Measurements from ENCODE around the gene YIPF3. TPM values are rescaled to one million over a fixed set of nuclear protein-coding genes. Genes with fewer than 3 reads are reported as not detected.
"Not testable (repeated sequence)": the region's sequence is repeated elsewhere in the genome, so short reads cannot be mapped to it uniquely, and the experiment has no call there.

The YIPF3 gene
- polyA plus RNA-seq, 4 donors, result 49.0 to 121 (median 71.8) TPM

GRCh38 chr6:43539409-43539808 is 22.7 kb upstream of the YIPF3 start:
- FAIRE-seq, result not testable (repeated sequence)

GRCh38 chr6:43538986-43539385 is 22.3 kb upstream of the YIPF3 start:
- DNase-seq; H3K27ac ChIP-seq (ENCODE audit: low read depth in 1 of 3, low read length in 2 of 3); FAIRE-seq; H3K9me3 ChIP-seq (ENCODE audit: control insufficient read depth in 2 of 2, insufficient read depth in 1 of 2, low read depth in 1 of 2, low read length in 1 of 2); H3K27me3 ChIP-seq (ENCODE audit: control insufficient read depth in 3 of 3, insufficient read depth in 3 of 3, low read length in 3 of 3); H3K4me3 ChIP-seq (ENCODE audit: low read depth in 1 of 3, low read length in 3 of 3); H3K4me1 ChIP-seq (ENCODE audit: control insufficient read depth in 3 of 3, insufficient read depth in 2 of 3, low read depth in 1 of 3, low read length in 2 of 3): not testable (repeated sequence)
- H3K36me3 ChIP-seq (ENCODE audit: control insufficient read depth in 3 of 3, insufficient read depth in 2 of 3, low read depth in 1 of 3, low read length in 3 of 3), result peaks cover 2 to 53% (median 8%) of the 10 kb centered on the region in 3 donors
- 97% methylated on average over 12 to 15 of the region's 17 CpGs for WGBS, 3 donors

More at GRCh38 chr6:43539409-43539808, 22.7 kb upstream of the YIPF3 start:
- peaks cover 2 to 54% (median 10%) of the 10 kb centered on the region in 3 donors for H3K36me3 ChIP-seq (ENCODE audit: control insufficient read depth in 3 of 3, insufficient read depth in 2 of 3, low read depth in 1 of 3, low read length in 3 of 3)
- not testable (repeated sequence) for H3K27me3 ChIP-seq (ENCODE audit: control insufficient read depth in 3 of 3, insufficient read depth in 3 of 3, low read length in 3 of 3); H3K4me1 ChIP-seq (ENCODE audit: control insufficient read depth in 3 of 3, insufficient read depth in 2 of 3, low read depth in 1 of 3, low read length in 2 of 3); DNase-seq; H3K4me3 ChIP-seq (ENCODE audit: low read depth in 1 of 3, low read length in 3 of 3); H3K9me3 ChIP-seq (ENCODE audit: control insufficient read depth in 2 of 2, insufficient read depth in 1 of 2, low read depth in 1 of 2, low read length in 1 of 2); H3K27ac ChIP-seq (ENCODE audit: low read depth in 1 of 3, low read length in 2 of 3)
- 97 to 98% (median 98%) methylated on average over 20 of the region's 20 CpGs for WGBS, 3 donors

GRCh38 chr6:43532201-43532600 is 15.5 kb upstream of the YIPF3 start:
- Histone ChIP-seq H3K27ac (ENCODE audit: low read depth in 1 of 3, low read length in 2 of 3) (no peak overlapping the region), H3K4me1 (ENCODE audit: control insufficient read depth in 3 of 3, insufficient read depth in 2 of 3, low read depth in 1 of 3, low read length in 2 of 3) (no peaks in the 10 kb centered on the region), H3K4me3 (ENCODE audit: low read depth in 1 of 3, low read length in 3 of 3) (no peak overlapping the region), H3K36me3 (ENCODE audit: control insufficient read depth in 3 of 3, insufficient read depth in 2 of 3, low read depth in 1 of 3, low read length in 3 of 3) (peaks cover 2 to 59% (median 8%) of the 10 kb centered on the region in 3 donors), H3K27me3 (ENCODE audit: control insufficient read depth in 3 of 3, insufficient read depth in 3 of 3, low read length in 3 of 3) (no peaks in the 10 kb centered on the region), H3K9me3 (ENCODE audit: control insufficient read depth in 2 of 2, insufficient read depth in 1 of 2, low read depth in 1 of 2, low read length in 1 of 2) (no peaks in the 10 kb centered on the region)
- DNase-seq (no peak), FAIRE-seq (no peak)
- 91 to 100% (median 93%) methylated on average over 1 of the region's 1 CpG for WGBS, 3 donors

GRCh38 chr6:43524483-43524961 is 7.8 kb upstream of the YIPF3 start:
- Histone ChIP-seq H3K27ac (ENCODE audit: low read depth in 1 of 3, low read length in 2 of 3) (no peak overlapping the region), H3K4me3 (ENCODE audit: low read depth in 1 of 3, low read length in 3 of 3) (no peak overlapping the region), H3K36me3 (ENCODE audit: control insufficient read depth in 3 of 3, insufficient read depth in 2 of 3, low read depth in 1 of 3, low read length in 3 of 3) (peaks cover 28 to 85% (median 28%) of the 10 kb centered on the region in 3 donors), H3K4me1 (ENCODE audit: control insufficient read depth in 3 of 3, insufficient read depth in 2 of 3, low read depth in 1 of 3, low read length in 2 of 3) (no peaks in the 10 kb centered on the region), H3K9me3 (ENCODE audit: control insufficient read depth in 2 of 2, insufficient read depth in 1 of 2, low read depth in 1 of 2, low read length in 1 of 2) (no peaks in the 10 kb centered on the region), H3K27me3 (ENCODE audit: control insufficient read depth in 3 of 3, insufficient read depth in 3 of 3, low read length in 3 of 3) (no peaks in the 10 kb centered on the region)
- 24 to 74% (median 51%) methylated on average over 10 of the region's 10 CpGs for WGBS, 3 donors
- FAIRE-seq, result no peak
- no peak for DNase-seq

GRCh38 chr6:43523284-43523683 is 6.6 kb upstream of the YIPF3 start:
- WGBS, 3 donors, result 95 to 97% (median 96%) methylated on average over 3 of the region's 3 CpGs
- H3K36me3 ChIP-seq (ENCODE audit: control insufficient read depth in 3 of 3, insufficient read depth in 2 of 3, low read depth in 1 of 3, low read length in 3 of 3), result peaks cover 24 to 77% (median 30%) of the 10 kb centered on the region in 3 donors
- no peak overlapping the region for H3K4me3 ChIP-seq (ENCODE audit: low read depth in 1 of 3, low read length in 3 of 3)
- H3K27me3 ChIP-seq (ENCODE audit: control insufficient read depth in 3 of 3, insufficient read depth in 3 of 3, low read length in 3 of 3), result no peaks in the 10 kb centered on the region
- no peaks in the 10 kb centered on the region for H3K9me3 ChIP-seq (ENCODE audit: control insufficient read depth in 2 of 2, insufficient read depth in 1 of 2, low read depth in 1 of 2, low read length in 1 of 2)
- FAIRE-seq (no peak), DNase-seq (no peak)
- no peak overlapping the region for H3K27ac ChIP-seq (ENCODE audit: low read depth in 1 of 3, low read length in 2 of 3)
- H3K4me1 ChIP-seq (ENCODE audit: control insufficient read depth in 3 of 3, insufficient read depth in 2 of 3, low read depth in 1 of 3, low read length in 2 of 3), result peaks cover 0 to under 1% (median 0%) of the 10 kb centered on the region in 3 donors

- 88 to 95% (median 90%) methylated on average over 8 of the region's 8 CpGs for WGBS, 3 donors
These were observed 6.0 kb upstream of the YIPF3 start for GRCh38 chr6:43522547-43523261.

GRCh38 chr6:43521836-43522235 is 5.1 kb upstream of the YIPF3 start:
- FAIRE-seq (no peak), DNase-seq (no peak)
- Histone ChIP-seq H3K36me3 (ENCODE audit: control insufficient read depth in 3 of 3, insufficient read depth in 2 of 3, low read depth in 1 of 3, low read length in 3 of 3) (peaks cover 20 to 66% (median 30%) of the 10 kb centered on the region in 3 donors), H3K27ac (ENCODE audit: low read depth in 1 of 3, low read length in 2 of 3) (no peak overlapping the region), H3K4me1 (ENCODE audit: control insufficient read depth in 3 of 3, insufficient read depth in 2 of 3, low read depth in 1 of 3, low read length in 2 of 3) (peaks cover 0 to 7% (median 3%) of the 10 kb centered on the region in 3 donors), H3K27me3 (ENCODE audit: control insufficient read depth in 3 of 3, insufficient read depth in 3 of 3, low read length in 3 of 3) (no peaks in the 10 kb centered on the region), H3K9me3 (ENCODE audit: control insufficient read depth in 2 of 2, insufficient read depth in 1 of 2, low read depth in 1 of 2, low read length in 1 of 2) (no peaks in the 10 kb centered on the region), H3K4me3 (ENCODE audit: low read depth in 1 of 3, low read length in 3 of 3) (no peak overlapping the region)
- 90 to 92% (median 92%) methylated on average over 2 of the region's 2 CpGs for WGBS, 3 donors

More at GRCh38 chr6:43522547-43523261, 6.0 kb upstream of the YIPF3 start:
- Histone ChIP-seq H3K4me1 (ENCODE audit: control insufficient read depth in 3 of 3, insufficient read depth in 2 of 3, low read depth in 1 of 3, low read length in 2 of 3) (peaks cover 0 to 6% (median 3%) of the 10 kb centered on the region in 3 donors), H3K27ac (ENCODE audit: low read depth in 1 of 3, low read length in 2 of 3) (no peak overlapping the region), H3K4me3 (ENCODE audit: low read depth in 1 of 3, low read length in 3 of 3) (no peak overlapping the region), H3K9me3 (ENCODE audit: control insufficient read depth in 2 of 2, insufficient read depth in 1 of 2, low read depth in 1 of 2, low read length in 1 of 2) (no peaks in the 10 kb centered on the region), H3K27me3 (ENCODE audit: control insufficient read depth in 3 of 3, insufficient read depth in 3 of 3, low read length in 3 of 3) (no peaks in the 10 kb centered on the region), H3K36me3 (ENCODE audit: control insufficient read depth in 3 of 3, insufficient read depth in 2 of 3, low read depth in 1 of 3, low read length in 3 of 3) (peaks cover 23 to 73% (median 30%) of the 10 kb centered on the region in 3 donors)
- no peak for DNase-seq
- FAIRE-seq, result no peak

- peaks cover 0 to 18% (median 8%) of the 10 kb centered on the region in 3 donors for H3K4me1 ChIP-seq (ENCODE audit: control insufficient read depth in 3 of 3, insufficient read depth in 2 of 3, low read depth in 1 of 3, low read length in 2 of 3)
- WGBS, 3 donors, result 91 to 94% (median 93%) methylated on average over 8 of the region's 8 CpGs
- H3K36me3 ChIP-seq (ENCODE audit: control insufficient read depth in 3 of 3, insufficient read depth in 2 of 3, low read depth in 1 of 3, low read length in 3 of 3), result peaks cover 16 to 63% (median 30%) of the 10 kb centered on the region in 3 donors
- DNase-seq (no peak), FAIRE-seq (no peak)
- no peak overlapping the region for H3K4me3 ChIP-seq (ENCODE audit: low read depth in 1 of 3, low read length in 3 of 3)
- H3K9me3 ChIP-seq (ENCODE audit: control insufficient read depth in 2 of 2, insufficient read depth in 1 of 2, low read depth in 1 of 2, low read length in 1 of 2), result no peaks in the 10 kb centered on the region
- H3K27ac ChIP-seq (ENCODE audit: low read depth in 1 of 3, low read length in 2 of 3), result no peak overlapping the region
- no peaks in the 10 kb centered on the region for H3K27me3 ChIP-seq (ENCODE audit: control insufficient read depth in 3 of 3, insufficient read depth in 3 of 3, low read length in 3 of 3)
These were observed 3.4 kb upstream of the YIPF3 start for GRCh38 chr6:43520097-43520496.
